ENCODE measurements around the gene PTMA. TPM values are rescaled to one million over a fixed set of nuclear protein-coding genes. Genes with fewer than 3 reads are reported as not detected.

The PTMA gene
- total and polyA plus RNA-seq, 9 of the 15 experiments (the other 6 are each of a cell fraction or from before 2014, with no cell fraction given), result 429 to 2,322 (median 1,578) TPM

DNA sequence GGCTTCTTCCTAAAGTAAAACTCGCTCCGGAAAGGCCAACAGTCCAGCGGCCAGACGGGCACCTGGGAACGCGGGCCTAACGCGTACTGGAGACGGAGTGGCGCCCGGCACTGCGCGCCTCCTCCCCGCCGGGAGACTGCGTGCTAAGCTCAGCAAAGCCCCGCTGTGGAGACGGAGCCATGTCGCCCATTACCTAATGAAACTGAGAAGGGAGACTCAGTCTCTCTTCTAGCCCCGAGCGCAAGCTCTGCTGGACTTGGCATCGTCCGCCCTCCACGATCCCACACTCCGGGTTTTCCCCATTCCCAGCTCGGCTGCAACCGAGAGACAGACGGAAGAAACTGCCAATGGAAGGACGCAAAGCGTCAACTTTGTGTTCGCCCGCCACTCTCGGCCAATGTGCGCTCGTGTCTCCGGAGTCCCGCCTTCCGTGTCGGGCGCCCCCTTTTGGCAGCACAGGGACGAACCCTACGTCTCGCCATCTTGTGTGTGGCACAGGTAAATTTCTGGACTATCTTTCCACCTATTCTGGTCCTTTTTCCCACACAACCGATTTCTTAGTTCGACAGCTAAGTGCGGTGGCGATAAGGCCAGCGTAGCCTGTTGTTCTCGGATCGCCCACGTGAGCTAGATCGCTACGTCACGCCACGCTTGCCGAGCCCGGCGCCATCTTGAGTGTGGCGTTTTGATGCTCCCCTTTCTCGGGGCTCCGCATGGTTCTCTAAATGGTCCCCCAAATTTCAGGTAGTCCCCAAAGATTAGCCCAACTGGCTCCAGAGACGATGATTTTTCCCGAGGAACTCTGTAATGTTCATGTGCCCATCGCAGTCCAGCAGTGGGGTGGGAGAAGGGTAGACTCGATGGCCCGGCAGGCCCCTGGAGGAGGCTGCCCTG lies 1.3 kb upstream of the PTMA start (continued):
- TF ChIP-seq ZNF133 (CRISPR knock-in tag; IDR thresholded peaks at IDR 0.05) (no peak), POLR3G (IDR thresholded peaks at IDR 0.05; ENCODE audit: extremely low read depth, insufficient read length, insufficient replicate concordance) (no peak), HEY1 (CRISPR knock-in tag; IDR thresholded peaks at IDR 0.05; ENCODE audit: borderline replicate concordance) (no peak), ETV1 (tag; conservative IDR thresholded peaks at IDR 0.05; ENCODE audit: low read depth) (no peak), NR2F6 (CRISPR knock-in tag; IDR thresholded peaks at IDR 0.05) (no peak), WHSC1 (IDR thresholded peaks at IDR 0.05; ENCODE audit: low read length) (no peak), ZNF780A (CRISPR knock-in tag; IDR thresholded peaks at IDR 0.05) (no peak), MTA2 (IDR thresholded peaks at IDR 0.05; ENCODE audit: low read depth) (no peak), STAT5B (CRISPR knock-in tag; IDR thresholded peaks at IDR 0.05) (no peak), MXI1 (IDR thresholded peaks at IDR 0.05; ENCODE audit: low read depth, low read length) (no peak), ZNF785 (CRISPR knock-in tag; IDR thresholded peaks at IDR 0.05) (no peak), STAG1 (CRISPR knock-in tag; IDR thresholded peaks at IDR 0.05; ENCODE audit: borderline replicate concordance) (no peak), ZNF324 (CRISPR knock-in tag; IDR thresholded peaks at IDR 0.05) (no peak), GABPA (tag; conservative IDR thresholded peaks at IDR 0.05; ENCODE audit: low read depth) (peak; percentile 47; the same call in 1 of the 2 replicates), SLC30A9 (CRISPR knock-in tag; IDR thresholded peaks at IDR 0.05) (no peak)
- TF ChIP-seq, protein P1, sequence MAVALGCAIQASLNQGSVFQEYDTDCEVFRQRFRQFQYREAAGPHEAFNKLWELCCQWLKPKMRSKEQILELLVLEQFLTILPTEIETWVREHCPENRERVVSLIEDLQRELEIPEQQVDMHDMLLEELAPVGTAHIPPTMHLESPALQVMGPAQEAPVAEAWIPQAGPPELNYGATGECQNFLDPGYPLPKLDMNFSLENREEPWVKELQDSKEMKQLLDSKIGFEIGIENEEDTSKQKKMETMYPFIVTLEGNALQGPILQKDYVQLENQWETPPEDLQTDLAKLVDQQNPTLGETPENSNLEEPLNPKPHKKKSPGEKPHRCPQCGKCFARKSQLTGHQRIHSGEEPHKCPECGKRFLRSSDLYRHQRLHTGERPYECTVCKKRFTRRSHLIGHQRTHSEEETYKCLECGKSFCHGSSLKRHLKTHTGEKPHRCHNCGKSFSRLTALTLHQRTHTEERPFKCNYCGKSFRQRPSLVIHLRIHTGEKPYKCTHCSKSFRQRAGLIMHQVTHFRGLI (CRISPR knock-in tag; IDR thresholded peaks at IDR 0.05), result no peak
- TF ChIP-seq, protein P2, sequence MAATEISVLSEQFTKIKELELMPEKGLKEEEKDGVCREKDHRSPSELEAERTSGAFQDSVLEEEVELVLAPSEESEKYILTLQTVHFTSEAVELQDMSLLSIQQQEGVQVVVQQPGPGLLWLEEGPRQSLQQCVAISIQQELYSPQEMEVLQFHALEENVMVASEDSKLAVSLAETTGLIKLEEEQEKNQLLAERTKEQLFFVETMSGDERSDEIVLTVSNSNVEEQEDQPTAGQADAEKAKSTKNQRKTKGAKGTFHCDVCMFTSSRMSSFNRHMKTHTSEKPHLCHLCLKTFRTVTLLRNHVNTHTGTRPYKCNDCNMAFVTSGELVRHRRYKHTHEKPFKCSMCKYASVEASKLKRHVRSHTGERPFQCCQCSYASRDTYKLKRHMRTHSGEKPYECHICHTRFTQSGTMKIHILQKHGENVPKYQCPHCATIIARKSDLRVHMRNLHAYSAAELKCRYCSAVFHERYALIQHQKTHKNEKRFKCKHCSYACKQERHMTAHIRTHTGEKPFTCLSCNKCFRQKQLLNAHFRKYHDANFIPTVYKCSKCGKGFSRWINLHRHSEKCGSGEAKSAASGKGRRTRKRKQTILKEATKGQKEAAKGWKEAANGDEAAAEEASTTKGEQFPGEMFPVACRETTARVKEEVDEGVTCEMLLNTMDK (IDR thresholded peaks at IDR 0.05; ENCODE audit: borderline replicate concordance, insufficient read depth, low read depth, low read length, poor library complexity, severe bottlenecking), result peak; percentile 100
- TF ChIP-seq, protein P3, sequence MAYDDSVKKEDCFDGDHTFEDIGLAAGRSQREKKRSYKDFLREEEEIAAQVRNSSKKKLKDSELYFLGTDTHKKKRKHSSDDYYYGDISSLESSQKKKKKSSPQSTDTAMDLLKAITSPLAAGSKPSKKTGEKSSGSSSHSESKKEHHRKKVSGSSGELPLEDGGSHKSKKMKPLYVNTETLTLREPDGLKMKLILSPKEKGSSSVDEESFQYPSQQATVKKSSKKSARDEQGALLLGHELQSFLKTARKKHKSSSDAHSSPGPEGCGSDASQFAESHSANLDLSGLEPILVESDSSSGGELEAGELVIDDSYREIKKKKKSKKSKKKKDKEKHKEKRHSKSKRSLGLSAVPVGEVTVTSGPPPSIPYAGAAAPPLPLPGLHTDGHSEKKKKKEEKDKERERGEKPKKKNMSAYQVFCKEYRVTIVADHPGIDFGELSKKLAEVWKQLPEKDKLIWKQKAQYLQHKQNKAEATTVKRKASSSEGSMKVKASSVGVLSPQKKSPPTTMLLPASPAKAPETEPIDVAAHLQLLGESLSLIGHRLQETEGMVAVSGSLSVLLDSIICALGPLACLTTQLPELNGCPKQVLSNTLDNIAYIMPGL (CRISPR knock-in tag; IDR thresholded peaks at IDR 0.05), result peak; percentile 87
- TF ChIP-seq, protein P4, sequence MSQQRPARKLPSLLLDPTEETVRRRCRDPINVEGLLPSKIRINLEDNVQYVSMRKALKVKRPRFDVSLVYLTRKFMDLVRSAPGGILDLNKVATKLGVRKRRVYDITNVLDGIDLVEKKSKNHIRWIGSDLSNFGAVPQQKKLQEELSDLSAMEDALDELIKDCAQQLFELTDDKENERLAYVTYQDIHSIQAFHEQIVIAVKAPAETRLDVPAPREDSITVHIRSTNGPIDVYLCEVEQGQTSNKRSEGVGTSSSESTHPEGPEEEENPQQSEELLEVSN (IDR thresholded peaks at IDR 0.05; ENCODE audit: borderline replicate concordance in 1 of 2, extremely low read depth in 1 of 2, insufficient read depth in 1 of 2, insufficient read length in 1 of 2, low read depth in 1 of 2, low read length in 1 of 2, poor library complexity in 1 of 2, severe bottlenecking in 1 of 2), result peak; percentile 80 to 81
- TF ChIP-seq, protein P5, sequence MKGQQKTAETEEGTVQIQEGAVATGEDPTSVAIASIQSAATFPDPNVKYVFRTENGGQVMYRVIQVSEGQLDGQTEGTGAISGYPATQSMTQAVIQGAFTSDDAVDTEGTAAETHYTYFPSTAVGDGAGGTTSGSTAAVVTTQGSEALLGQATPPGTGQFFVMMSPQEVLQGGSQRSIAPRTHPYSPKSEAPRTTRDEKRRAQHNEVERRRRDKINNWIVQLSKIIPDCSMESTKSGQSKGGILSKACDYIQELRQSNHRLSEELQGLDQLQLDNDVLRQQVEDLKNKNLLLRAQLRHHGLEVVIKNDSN (CRISPR knock-in tag; IDR thresholded peaks at IDR 0.05), result peak; percentile 68

All from K562 (cell line).